GM19452 (cell line): ENCODE measurements around the gene PLG.
"Not testable (repeated sequence)": the region's sequence is repeated elsewhere in the genome, so short reads cannot be mapped to it uniquely, and the experiment has no call there.

Source experiments
- ATAC-seq: cut with Tn5 transposase; IDR thresholded peaks from one replicate; pipeline ENCODE4 v1.9.1; 2021; ENCODE audit not compliant: unreplicated experiment

PLG gene

DNA sequence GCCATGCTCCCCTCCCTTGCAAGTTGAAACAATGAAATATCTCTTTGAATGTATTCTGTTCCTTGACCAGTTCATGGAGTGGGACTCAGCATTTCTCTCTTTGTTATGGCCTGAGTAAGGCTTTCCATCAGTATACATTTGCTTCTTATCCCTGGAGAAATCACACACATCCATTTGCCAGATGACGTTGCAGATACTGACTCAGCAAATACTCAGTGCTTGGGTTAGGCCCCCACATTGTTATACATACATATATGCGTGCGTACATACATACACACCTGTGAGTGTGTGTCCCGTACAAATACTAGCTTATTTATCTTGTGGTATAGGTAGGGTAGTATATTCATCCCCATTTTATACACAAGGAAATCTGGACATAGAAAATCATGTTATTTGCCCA is 72.4 kb downstream of the PLG start:
- ATAC-seq, result no peak

DNA sequence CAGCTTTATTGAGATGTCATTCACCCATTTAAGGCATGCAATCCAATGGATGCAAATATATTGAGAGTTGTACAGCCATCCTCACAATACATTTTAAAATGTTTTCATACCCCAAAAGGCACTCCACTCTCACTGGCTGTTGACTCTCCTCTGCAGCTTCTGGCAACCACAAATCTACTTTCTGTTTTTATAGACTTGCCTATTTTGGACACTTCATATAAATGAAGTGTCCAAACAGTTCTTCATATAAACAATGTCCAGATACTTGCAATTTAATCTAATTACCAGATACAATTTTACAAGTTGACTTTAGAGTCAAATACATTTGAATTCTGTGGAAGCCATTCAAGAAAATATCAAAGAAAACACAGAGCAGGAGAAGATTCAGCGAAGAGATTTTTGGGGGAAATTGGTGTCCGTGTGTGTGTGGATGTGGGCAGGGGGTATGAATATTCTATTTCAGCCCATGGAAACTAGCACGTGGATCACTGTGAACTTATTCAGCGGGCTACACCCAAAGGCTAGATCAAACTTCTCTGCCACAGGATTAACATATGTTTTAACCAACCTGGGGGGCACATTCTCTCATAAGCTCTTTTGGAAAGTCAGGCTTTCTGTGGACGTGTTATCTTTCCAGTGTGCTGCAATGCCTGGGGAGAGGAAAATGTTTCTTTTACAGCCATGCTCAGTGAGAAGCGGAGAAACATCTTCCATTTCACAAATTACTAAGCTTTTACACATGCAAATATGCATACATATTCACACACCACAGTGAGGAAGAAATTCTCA is 73.9 kb downstream of the PLG start:
- ATAC-seq, result no peak

DNA sequence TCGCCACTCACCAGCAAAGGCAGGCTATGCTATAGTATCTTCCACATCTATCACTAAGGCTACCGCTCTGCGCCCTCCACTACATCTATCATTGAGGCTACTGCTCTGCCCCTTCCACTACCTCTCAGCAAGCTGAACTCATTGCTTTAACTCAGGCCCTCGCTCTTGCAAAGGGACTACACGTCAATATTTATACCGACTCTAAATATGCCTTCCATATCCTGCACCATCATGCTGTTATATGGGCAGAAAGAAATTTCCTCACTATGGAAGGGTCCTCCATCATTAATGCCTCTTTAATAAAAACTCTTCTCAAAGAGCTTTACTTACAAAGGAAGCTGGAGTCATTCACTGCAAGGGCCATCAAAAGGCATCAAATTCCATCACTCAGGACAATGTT is 77.1 kb downstream of the PLG start:
- ATAC-seq, result not testable (repeated sequence)

DNA sequence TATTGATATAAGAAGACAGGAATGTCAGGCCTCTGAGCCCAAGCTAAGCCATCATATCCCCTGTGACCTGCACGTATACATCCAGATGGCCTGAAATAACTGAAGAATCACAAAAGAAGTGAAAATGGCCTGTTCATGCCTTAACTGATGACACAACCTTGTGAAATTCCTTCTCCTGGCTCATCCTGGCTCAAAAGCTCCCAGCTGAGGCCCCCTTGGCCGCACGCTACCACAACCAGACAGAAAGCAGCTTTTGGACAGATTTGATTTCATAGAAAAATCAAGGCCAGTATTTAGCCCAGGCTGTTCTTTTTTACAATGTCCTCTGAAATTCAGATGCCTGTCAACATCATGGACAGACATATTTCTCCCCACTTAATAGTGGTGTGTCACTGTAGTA is 78.6 kb downstream of the PLG start:
- not testable (repeated sequence) for ATAC-seq

DNA sequence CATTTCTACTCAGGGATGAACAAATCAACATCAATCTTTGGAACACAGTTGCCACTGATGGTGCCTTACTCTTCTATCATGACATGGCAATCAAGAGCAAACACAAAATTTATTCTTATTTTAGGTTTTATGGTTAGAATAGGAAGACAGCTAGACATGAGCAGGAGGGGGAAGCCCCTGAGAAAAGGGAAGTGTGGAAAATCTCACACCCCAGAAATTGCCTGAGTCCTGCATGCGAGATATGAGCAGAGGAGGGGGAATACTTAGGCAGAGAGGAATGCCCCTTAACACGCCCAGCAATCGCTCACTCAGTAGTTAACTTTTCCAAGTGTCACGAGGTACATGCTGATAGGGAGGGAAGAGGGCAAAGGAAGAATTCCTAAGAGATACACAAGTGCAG is 79.3 kb downstream of the PLG start:
- no peak for ATAC-seq

DNA sequence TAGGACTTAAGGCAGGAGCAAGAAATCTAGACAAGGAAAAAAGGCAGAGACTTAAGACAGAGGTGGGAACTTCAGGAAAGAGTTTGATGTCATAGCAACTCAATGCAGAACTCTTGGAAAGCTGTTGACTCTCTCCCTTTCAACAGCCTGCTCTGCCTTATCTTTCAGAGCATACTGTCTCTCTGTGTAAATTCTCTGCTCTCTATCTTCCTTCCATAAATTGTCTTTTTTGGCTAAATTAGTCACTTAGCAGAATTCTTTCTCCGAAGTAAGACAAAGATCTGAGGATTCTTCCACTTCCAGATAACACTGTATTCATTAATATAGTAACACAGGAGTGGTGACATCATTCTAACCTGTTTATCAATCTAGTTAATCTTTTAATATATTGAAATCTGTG is 80.2 kb downstream of the PLG start:
- no peak for ATAC-seq

DNA sequence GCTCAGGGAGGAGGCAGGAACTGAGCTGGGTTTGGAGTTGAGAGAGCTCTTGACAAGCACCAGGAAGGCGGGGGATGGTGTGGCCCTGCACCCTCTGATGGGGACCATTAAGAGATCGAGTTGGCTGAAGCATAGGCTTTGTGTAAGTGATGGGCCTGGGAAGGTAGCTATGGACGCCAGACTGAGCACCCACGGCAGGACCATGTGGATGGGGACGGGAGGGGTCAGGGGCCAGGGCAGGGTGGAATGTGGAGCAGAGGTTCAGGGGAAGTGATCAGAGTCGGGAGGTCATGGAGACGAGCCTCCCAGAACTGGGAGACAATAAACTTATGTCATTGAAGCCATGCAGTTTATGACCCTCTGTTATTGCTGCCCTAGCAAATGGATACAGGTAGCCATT is 81.7 kb downstream of the PLG start:
- ATAC-seq, result no peak

DNA sequence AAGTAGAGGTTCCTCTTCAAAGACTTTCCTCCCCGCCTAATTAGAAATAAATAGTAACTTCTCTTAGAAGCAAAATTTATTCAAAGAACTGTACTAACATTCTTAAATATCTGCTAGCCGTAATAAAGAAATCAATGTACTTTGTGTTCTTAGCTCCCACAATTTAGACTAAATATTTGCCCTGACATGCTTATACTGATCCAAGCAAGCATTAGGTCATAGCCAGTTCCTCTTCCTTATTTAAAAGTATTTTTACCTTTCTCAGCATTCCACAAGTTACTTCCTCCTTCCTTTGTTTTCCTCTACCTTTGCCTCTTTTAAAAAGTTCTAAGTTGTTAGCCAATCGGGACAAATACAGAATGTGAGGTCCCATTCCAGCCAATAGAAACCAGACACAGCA is 86.1 kb downstream of the PLG start:
- not testable (repeated sequence) for ATAC-seq

DNA sequence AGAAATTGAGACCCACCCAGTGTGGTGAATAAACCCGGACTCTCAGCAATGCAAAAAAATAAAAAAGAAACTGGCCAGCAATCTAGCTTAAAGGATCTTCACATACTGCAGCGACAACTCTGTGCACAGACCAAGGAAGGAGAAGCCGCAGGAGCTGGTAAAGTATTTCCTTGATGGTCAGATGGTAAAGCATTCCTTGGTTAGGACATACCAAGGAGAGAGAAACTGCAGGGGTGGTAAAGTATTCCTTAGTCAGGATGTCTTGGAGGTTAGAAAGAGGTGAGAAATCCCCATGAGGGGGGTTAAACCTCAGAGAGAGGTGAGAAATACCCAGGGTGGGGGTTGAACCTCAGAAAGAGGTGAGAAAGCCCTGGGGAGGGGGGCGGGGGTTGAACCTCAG is 86.8 kb downstream of the PLG start:
- ATAC-seq, result no peak

DNA sequence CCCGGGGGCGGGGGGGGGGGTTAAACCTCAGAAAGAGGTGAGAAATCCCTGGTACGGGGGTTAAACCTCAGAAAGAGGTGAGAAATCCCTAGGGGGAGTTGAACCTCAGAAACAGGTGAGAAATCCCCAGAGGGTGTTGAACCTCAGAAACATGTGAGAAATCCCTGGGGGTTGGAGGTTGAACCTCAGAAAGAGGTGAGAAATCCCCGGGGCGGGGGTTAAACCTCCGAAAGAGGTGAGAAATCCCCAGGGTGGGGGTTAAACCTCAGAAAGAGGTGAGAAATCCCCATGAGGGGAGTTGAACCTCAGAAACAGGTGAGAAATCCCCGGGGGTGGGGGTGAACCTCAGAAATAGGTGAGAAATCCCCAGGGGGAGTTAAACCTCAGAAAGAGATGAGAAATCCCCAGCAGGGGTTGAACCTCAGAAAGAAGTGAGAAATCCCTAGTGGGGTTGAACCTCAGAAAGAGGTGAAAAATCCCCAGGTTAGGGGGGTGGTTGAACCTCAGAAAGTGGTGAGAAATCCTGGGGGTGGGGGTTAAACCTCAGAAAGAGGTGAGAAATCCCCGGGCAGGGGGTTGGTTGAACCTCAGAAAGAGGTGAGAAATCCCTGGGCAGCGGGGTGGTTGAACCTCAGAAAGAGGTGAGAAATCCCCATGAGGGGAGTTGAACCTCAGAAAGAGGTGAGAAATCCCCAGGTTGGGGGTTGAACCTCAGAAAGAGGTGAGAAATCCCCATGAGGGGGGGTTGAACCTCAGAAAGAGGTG is 87.4 kb downstream of the PLG start:
- ATAC-seq, result no peak

DNA sequence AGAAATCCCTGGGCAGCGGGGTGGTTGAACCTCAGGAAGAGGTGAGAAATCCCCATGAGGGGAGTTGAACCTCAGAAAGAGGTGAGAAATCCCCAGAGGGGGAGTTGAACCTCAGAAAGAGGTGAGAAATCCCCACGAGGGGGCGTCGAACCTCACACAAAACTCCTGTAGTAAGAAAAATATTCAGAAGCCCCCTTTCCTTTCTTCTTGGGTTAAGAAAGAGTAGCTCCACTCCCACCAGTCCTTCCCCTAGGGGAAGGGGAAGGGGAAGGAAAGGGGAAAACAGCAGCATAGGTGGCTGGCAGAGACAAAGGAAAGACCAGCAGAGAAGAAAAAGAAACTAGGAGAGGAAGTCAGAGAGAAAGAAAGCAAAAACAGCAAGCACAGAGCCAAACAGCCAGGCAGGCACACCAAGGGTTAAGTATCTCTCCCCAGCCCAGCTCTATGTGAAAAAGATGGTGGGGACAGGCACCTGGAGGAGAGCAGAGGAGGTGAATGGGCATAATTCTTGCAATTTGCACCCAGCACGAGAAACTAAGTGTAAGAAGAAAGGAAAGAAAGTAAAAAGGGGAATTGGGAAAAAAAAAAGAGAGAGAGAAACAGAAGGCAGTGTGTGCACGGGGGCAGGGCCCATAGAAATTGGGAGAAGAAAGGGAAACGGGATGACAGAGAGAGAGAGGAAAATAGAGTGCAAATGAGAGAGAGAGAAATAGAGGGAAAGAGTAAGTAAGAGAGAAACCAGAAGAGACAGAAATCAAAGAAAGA is 88.2 kb downstream of the PLG start:
- no peak for ATAC-seq

DNA sequence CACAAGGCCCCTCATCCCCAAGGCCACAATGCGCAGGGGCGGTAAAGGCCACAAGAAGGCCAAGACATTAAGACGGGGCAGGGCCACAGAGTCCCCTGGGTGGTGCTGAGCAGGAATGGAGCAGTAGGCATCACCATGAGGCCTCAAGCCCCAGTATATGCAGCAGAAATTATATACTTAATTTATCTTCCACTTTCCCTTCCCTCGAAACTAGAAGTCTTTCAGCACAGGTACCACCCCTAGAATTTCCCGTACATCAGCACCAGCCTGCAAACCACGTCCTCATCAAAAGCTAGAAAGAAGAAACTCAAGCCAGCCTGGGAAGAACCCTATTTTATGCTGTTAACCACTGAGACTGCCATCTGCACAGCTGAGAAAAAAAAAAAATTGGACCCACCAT is 89.4 kb downstream of the PLG start:
- peak; percentile 71 for ATAC-seq

DNA sequence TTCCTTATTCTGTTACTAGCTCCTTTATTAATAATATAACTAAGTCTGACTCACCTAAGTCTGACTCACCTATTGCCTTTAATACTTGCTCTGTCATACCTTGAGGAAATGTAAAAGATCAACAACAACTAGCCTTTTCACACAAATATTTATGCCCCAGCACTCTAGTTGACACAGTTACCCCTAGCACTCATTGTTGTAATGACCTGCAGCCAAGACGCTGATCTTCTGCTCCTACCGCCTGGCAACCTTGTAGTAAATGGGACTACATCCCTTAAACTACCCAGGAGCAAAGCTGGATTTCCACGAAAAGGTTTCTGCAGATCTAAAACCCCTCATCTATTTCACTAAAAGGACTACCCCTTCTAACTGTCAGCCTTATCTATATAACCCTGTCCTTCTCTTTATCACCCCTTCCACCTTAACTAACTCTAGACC is 90.0 kb downstream of the PLG start:
- peak; percentile 51 for ATAC-seq

DNA sequence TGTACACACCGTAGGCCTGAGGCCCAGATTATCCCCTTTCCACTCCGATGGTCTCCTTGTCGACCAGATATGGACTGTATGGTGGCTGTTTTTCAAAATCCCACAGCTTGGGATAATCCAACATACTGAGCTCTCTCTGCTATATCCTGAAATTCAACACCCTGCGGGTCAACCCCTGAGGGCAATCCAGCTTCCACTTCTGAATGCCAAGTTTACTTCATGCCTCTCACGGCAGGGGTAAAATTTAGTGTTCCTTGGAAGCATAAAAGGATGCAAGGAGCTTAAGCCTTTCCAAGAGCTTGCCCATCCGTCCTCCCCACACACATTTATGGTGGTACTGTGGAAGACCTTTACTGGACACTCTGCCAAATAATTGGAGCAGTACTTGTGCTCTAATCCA is 90.7 kb downstream of the PLG start:
- no peak for ATAC-seq

DNA sequence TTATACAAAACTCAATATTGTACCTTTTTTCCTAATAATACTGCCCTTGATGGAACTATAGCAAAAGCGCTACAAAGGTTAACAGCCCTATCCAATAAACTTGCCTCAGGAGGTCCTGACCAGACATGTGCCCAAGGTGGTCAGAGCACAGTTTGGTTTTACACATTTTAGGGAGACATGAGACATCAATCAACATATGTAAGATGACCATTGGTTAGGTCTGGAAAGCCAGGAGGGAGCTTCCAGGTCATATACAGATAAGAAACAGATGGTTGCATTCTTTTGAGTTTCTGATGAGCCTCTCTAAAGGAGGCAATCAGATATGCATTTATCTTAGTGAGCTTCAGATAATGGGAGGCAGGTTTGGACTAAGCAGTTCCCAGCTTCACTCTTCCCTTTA is 91.6 kb downstream of the PLG start:
- ATAC-seq, result no peak

DNA sequence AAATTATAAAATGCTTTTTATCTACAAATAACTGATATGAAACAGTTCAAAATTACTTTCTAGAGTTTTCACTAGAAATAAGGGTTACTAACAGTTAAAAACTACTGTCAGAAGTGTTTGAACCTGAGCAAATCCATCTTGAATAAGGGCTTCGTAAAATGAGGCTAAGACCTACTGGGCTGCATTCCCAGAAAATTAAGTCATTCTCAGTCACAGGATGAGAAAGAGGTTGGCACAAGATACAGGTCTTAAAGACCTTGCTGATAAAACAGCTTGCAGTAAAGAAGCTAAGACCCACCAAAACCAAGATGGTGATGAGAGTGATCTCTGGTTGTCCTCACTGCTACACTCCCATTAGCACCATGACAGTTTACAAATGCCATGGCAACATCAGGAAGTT is 93.7 kb downstream of the PLG start:
- ATAC-seq, result no peak

DNA sequence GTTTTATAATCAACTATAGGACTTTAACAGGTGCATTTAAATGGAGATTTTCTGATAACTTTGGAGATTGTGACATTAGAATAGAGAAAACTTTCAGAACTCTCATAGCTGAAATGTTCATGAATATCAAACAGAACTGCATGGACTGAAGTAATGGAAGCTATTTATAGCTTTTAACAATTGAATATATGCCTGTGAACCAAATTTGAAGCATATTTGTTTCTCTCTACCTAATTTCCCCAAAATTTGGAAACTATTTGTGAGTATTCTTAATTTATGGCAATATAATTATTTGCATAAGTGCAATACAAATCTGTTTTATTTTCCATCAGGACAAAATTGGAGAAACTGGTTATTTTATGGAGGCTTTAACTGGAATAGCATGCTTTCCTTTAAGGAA is 96.6 kb downstream of the PLG start:
- ATAC-seq, result no peak

DNA sequence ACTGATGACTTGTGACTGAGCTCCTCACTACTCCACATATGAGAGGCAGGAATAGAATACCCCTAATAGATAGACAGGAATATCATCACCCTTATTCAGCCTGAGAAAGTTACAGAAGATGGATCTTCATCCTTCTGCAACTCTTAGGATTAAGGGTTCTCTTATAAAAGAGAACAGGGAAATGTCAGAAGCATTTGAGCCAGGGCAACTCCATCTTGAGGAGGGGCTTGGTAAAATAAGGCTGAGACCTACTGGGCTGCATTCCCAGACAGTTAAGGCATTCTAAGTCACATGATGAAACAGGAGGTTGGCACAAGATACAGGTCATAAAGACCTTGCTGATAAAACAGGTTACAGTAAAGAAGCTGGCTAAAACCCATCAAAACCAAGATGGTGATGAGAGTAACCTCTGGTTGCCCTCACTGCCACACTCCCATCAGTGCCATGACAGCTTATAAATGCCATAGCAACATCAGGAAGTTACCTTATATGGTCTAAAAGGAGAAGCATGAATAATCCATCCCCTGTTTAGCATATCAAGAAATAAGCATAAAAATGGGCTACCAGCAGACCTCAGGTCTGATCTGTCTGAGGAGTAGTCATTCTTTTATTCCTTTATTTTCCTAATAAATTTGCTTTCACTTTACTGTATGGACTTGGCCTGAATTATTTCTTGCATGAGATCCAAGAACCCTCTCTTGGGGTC is 97.9 kb downstream of the PLG start:
- no peak for ATAC-seq

DNA sequence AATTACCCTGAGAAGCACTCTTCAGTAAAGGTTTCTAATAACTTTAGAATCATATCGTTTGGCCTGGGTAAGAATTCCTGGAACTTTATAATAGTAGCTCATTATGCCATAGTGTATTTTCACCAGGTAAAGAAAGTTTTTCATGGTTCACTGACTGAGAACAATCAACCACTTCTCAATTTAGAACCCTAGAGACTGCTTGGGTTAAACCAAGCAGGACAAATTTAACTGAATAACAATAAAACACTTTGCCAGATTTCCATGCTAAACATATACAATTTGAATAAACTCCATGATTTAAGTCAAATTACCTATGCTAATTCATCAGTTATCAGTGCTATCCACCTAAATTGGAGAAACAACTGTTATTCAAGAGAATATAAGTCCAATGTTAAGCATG is 99.4 kb downstream of the PLG start:
- ATAC-seq, result no peak

DNA sequence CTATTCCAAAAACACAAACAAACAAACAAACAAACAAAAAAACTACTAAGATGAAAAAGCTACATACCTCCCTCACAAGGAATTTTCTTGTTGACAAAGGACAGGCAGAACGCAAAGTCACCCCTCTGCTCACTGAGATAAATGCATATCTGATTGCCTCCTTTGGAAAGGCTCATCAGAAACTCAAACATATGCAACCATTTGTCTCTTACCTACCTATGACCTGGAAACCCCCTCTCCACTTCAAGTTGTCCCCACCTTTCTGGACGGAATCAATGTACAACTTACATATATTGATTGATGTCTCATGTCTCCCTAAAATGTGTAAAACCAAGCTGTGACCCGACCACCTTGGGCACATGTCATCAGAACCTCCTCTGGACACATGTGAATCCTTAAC is 100.0 kb downstream of the PLG start:
- ATAC-seq, result not testable (repeated sequence)
